SIG-M5 treated with dmso at 0.1 percent for 504 hours (cell line): ENCODE measurements around the gene PTGDS.

Source experiments
- DNase-seq: peaks from one replicate; lab custom pipeline; 2025; ENCODE audit not compliant: unreplicated experiment; lab: John Stamatoyannopoulos, UW

Gene PTGDS

DNA sequence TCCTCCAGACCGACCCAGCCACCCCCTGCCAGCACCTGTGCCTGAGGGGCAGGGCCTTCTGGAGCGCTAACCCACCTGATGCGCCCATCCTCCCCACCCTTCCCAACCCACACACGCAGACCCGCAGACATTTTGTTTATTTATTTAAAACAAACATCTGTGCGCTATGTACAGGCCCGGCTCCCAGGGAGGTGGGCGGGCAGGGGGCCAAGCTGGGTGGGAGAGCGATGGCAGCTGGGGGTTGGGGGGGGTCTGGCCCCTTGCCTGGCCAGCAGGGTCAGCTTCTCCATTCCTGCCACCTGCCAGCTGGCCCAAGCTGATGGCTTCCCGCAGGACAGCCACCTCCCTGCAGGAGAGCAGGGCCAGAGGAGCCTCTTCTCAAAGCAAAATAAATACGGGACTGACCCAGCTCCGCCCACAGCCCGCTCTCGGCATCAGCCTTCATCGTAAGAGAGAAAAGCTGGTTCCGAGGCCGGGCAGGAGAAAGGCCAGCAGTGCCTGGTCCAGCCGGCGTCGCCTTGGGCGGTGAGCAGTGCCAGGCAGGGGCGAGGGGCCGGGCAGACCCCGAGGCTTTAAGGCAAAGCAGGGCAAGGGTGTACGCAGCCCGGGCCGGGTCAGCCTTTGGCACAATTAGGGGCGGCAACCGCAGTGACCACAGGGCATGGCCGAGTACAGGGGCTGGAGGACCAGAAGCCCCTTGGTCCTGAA, 30.0 kb downstream of the PTGDS start:
- DNase-seq, result no peak

DNA sequence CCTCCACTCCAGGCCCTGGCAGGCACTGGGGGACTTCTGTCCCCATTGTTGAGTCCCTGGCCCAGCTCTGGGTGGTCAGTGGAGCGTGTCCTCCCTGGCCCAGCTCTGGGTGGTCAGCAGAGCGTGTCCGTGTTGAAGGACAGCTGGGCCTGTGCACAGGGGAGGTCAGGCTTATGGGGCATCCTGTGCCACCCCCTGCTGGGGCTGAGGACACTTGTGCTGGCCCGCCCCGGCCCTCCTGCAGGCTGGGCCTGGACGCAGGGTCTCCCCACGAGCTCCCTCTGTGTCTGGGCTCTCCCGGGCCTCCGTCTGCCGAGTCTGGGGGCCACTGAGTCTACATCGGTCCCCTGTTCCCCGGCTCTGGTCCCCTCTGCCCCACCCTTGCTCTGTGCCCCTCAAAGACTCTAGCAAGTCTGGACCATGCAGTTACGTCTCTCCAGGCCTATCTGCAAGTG, 30.5 kb downstream of the PTGDS start:
- no peak for DNase-seq

- no peak for DNase-seq
Observed at GRCh38 chr9:137008312-137008711, 31.0 kb downstream of the PTGDS start.

GRCh38 chr9:137009217-137009616, 31.9 kb downstream of the PTGDS start:
- no peak for DNase-seq

- no peak for DNase-seq
Observed at GRCh38 chr9:137009938-137010732, 32.8 kb downstream of the PTGDS start.

DNA sequence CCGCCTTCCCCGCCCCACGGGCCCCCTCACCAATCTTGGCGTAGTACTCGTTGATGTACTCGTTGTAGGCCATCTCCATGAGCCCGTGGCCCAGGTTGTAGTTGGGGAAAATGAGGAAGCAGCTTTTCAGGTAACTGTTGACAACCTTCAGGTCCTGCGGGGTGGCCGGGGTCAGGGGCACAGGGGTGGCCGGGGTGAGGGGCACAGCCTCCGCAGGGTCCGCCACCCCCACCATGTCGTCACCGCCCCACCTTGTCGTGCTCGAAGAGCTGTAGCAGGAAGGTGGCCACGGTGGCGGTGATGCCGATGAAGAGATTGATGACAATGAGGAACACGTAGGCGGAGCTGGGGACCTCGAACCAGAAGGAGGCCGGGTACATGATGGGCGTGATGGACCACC, 33.9 kb downstream of the PTGDS start:
- no peak for DNase-seq

DNA sequence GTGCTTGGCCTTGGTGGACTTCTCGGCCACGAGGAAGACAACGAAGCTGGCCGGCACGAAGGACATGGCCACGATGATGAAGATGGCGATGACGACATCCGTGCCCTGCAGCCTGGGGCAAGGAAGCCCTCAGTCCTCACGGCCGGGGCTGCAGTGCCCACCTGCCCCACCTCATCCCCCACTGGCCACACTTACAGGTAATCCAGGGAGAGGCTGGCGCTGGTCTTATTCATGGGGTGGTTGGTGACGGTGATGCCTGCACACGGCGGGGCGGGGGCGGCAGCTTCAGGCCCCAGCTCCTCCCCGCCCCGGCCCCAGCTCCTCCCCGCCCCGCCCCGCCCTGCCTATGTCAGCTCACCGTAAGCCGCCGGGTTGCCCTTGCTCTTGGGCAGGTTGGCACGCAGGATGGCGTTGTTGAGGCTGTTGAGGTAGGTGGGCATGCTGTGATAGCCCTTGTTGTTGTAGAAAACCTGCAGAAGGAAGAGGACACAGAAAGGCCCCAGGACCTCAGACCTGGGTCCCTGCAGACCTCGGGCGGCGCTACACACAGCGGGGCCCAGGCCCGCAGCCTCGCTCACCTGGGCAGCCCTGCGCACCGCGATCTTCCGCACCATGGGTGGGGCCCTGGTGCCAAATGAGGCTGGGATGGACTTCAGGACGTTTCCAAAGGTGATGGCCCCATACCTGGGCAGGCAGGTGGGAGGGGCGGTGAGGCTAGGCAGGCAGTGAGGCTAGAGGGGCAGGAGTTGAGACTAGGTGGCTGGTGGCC, 34.8 kb downstream of the PTGDS start:
- no peak for DNase-seq

DNA sequence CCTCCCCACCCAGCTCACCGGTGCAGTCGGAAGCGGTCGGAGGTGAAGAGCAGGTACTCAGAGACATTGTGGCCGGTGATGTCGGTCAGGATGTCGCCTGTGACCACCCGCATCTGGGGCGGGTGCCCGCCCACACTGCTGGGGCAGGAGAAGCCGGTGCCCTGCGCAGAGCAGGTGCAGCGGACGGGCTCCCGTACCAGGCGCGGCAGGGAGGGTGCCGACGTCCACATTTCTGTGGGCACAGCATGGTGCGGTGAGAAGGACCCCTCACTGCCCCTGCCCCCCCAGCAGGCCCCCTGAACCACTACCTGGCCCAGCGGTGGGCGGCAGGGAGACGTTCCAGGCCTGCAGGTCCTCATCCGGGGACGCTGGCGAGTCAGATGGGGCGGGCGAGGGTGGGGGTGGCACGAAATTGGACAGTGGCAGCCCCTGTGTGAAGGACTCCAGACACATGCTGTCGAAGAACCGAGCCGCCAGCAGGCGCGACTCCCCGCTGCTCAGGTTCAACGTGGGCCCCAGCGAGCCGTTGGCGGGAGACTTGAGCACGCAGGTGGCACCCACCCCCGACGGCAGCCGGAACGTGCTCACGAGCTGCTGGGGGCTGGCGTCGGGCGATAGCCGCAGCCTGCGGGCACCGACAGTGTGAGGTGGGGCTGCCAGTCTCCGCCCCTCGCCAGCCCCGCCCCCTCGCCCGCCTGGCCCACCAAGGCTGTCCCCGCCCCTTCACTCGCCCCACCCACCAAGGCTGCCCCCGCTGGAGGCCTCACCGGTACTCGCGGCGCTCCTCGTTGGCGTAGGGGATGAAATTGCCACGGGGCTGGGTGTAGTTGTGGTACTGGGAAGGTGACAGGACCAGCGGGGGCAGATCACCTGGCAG, 35.6 kb downstream of the PTGDS start:
- DNase-seq, result no peak

GRCh38 chr9:137013571-137013940, 36.3 kb downstream of the PTGDS start:
- DNase-seq, result no peak

DNA sequence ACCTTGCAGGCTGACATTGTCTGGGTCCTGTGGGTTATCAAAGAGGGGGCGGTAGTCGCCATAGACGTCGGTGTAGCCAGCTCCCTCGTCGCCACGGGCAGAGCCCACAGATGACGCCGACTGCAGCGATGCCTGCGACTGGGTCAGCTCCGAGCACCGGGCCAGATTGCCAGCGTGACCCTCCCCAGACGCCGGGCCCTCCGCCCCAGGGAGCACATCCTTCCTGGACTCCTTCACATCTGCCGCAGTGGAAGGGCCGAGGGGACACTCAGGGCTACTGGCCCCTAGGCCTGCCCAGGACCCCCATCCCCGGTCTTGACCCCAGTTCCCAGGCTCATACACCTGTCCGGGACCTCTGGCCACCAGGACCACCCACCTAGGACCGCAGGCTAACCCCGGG, 36.9 kb downstream of the PTGDS start:
- DNase-seq, result no peak

DNA sequence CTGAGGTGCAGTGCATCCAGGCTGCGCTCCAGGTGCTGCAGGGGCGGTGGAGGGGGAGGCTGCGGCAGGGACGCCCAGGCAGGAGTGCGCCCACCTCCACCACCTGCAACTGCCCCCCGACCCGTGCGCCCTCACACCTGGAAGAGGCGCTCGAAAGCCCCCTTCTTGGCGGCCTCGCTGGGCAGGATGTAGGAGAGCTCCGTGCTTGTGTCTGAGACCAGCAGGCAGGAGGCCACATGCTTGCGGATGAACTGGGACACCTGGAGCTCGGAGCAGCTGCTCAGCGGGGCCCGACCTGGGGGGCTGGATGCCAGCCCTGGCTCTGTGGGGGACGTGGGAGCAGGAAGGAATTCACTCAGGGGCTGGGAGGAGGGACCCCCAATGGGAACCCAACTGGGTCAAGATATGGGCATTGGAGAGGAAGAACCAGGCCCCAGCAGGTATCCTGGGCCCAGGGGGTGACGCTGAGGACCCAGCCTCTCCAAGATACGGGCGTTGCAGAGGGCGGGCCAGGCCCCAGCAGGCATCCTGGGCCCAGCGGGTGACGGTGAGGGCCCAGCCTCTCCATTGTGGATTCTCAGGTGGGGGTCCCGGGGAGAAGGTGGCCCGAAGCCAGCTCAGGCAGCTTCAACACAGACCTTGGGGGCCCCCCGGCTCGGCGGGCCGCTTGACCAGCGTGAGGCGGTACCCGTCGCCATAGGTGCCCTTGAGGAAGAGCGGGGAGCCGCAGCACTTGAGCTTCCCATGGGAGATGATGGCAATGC, 37.7 kb downstream of the PTGDS start:
- no peak for DNase-seq

GRCh38 chr9:137015540-137015930, 38.2 kb downstream of the PTGDS start:
- no peak for DNase-seq

DNA sequence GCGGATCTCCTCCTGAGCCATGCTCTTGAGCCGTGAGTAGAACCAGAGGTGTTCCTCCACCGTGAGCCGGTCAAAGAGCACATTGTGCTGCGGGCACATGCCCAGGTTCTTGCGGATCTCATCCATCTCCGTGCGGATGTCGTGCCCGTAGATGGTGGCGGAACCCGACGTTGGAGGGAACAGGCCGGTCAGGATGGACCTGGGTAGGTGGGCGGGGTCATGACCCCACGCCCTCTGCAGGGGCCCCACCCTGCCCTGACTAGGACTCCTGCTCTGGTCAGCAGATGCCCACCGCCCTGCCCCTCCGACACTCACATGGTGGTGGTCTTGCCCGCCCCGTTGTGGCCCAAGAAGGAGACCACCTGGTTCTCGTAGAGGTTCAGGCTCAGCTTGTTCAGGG, 38.7 kb downstream of the PTGDS start:
- no peak for DNase-seq

DNA sequence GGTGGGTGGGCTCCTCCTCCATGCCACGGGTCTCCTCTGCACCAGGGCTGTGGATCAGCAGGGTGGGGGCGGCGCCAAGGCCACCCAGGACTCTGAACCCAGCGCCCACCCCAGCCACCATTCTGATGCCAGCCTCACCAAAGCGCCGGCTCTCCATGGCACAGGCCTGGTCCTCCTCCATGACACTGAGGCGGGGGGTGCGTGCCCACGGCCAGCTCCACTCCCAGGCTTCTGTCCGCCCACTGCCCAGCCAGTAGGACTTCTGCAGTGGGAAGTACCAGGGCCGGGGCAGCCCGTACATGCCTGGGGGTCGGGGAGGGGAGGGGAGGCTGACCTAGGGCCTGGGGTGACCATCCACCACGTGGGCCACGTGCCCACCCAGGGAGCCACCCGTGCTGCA, 39.1 kb downstream of the PTGDS start:
- no peak for DNase-seq

DNA sequence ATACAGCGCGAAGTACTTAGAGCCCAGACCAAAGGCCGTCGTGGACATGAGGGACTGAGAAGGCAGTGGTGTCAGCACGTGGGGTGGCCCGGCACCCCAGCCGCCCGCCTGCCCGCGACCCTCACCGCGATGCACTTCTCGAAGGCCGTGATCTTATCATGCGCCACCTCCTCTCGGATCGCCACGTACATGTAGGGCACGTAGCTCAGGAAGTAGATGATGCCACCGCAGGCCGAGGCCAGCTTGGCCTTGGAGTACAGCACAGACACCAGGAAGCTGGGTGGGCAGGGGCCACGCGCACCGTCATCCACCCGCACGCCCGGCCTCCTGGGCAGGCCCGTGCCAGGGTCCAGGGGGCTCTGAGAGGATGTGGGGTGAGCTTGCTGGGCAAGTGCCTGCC, 39.8 kb downstream of the PTGDS start:
- DNase-seq, result no peak

- no peak for DNase-seq
Observed at GRCh38 chr9:137017791-137018497, 40.6 kb downstream of the PTGDS start.

DNA sequence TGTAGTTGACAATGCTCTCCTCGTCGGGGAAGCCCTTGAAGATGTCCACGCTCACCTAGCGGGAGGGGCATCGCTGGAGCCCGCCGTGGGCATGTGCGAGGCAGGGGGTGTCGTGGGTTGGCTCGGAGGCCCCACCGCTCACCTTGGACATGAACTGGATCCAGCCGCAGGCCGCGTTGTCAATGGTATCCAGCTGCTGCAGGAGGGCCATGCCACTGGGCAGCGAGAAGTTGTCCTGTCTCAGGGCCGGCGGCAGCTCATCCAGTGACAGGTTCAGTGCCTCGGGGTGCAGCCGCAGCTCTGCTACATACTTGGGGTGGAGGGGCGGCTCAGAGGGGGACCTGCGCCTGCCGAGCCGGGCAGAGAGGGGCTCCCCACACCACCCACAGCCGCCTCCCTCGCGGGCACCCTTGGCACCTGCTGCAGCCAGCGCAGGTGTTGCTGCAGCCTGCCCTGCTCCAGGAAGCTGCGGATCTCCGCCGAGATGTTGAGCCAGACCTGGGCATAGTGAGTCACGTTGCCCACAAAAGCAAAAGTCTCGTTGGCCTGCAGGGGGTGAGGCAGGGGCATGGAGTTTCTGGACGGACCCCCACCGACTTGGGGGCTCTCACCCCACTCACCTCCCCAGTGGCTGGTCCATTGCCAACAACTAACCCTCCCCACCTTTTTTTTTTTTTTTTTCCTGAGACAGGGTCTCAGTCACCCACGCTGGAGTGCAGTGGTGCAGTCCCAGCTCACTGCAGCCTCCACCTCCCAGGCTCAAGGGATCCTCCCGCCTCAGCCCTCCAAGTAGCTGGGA, 41.7 kb downstream of the PTGDS start:
- no peak for DNase-seq

- DNase-seq, result no peak
Observed at GRCh38 chr9:137019891-137020683, 42.8 kb downstream of the PTGDS start.
